HG03097 (cell line): ENCODE results near the gene PRAMEF10.
"Not testable (repeated sequence)": the region's sequence is repeated elsewhere in the genome, so short reads cannot be mapped to it uniquely, and the experiment has no call there.

Source experiments
- ATAC-seq: cut with Tn5 transposase; IDR thresholded peaks from one replicate; pipeline ENCODE4 v1.9.1; 2021; ENCODE audit not compliant: unreplicated experiment, low FRiP score

Gene PRAMEF10, protein sequence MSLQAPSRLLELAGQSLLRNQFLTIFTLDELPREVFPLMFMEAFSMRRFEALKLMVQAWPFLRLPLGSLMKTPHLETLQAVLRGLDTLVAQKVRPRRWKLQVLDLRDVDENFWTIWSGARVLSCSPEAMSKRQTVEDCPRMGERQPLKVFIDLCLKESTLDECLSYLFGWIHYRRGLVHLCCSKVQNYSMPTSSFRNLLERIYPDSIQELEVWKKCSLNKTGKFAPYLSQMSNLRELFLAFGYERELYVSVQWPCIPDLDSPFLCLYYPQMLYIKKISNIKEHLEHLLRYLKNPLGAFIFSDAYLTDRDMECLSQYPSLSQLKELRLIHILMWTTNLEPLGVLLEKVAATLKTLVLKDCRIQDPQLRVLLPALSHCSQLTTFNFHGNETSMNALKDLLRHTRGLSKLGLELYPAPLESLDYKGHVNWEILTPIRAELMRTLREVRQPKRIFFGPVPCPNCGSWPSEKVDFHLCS

DNA sequence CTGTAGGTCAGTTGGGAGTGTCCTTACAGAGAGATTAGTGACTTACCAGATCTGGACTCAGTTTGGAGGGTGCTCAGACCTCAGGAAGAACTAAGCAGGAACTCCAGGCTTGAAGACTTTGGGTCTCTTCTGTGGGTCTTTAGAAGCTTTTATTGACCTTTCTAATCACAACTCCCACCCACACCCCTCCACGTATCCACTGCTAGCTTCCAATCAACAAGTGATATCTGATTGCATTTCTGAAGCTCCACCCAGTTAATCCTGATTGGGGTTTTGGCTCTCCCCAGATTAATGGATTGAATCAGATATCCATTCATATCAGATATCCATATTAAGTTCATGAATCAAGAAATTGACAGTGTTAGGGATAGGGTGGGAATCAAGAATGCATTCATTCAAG is at the start of gene PRAMEF10:
Gene PRAMEF10 (minus strand): TSS at position 101 of the 400 bp plus-strand sequence. CDS start 2,423 bp downstream, outside the sequence.
- not testable (repeated sequence) for ATAC-seq

DNA sequence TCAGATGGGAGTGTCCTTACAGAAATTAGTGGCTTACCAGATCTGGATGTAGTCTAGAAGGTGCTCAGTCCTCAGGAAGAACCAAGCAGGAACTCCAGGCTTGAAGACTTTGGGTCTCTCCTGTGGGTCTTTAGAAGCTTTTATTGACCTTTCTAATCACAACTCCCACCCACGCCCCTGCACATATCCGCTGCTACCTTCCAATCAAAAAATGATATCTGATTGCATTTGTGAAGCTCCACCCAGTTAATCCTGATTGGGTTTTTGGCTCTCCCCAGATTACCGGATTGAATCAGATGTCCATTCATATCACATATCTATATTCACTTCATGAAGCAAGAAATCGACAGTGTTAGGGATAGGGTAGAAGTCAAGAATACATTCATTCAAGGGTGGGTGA is 49.4 kb upstream of the PRAMEF10 start, which contains the start of gene PRAMEF6:
Gene PRAMEF6 (minus strand): TSS at position 101 of the 400 bp plus-strand sequence. CDS start 5,062 bp downstream, outside the sequence.
- not testable (repeated sequence) for ATAC-seq

- not testable (repeated sequence) for ATAC-seq
Measured at GRCh38 chr1:12924368-12924767, 26.3 kb upstream of the PRAMEF10 start.

- not testable (repeated sequence) for ATAC-seq
Measured at GRCh38 chr1:12921749-12922148, 23.7 kb upstream of the PRAMEF10 start.

- ATAC-seq, result not testable (repeated sequence)
Measured at GRCh38 chr1:12916310-12916709, 18.2 kb upstream of the PRAMEF10 start, which contains the start of gene PRAMEF7. Gene PRAMEF7, plus strand, starts transcription at chr1:12916610. Its CDS starts 1,083 bp downstream, at chr1:12917693.

- ATAC-seq, result not testable (repeated sequence)
Measured at GRCh38 chr1:12903793-12904572, 5.9 kb upstream of the PRAMEF10 start.

DNA sequence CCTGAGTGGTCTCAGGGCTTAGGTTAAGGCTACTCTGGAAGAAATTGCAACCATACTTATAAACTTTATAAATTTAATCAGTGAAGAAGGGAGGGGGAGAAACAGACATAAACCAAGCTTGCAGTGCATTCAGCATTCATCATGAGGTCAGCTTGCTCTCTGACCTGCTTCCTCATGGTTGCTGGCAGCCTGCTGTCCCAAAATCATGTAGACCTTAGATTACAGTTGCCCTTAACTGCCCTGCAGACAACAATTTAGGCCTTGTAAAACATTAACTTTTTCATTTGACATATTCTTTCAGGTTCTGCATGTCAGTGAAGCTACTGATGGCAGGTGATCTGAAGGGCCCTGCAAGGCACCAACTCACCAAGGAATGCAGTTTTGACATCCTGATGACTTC is 1.1 kb upstream of the PRAMEF10 start:
- not testable (repeated sequence) for ATAC-seq

DNA sequence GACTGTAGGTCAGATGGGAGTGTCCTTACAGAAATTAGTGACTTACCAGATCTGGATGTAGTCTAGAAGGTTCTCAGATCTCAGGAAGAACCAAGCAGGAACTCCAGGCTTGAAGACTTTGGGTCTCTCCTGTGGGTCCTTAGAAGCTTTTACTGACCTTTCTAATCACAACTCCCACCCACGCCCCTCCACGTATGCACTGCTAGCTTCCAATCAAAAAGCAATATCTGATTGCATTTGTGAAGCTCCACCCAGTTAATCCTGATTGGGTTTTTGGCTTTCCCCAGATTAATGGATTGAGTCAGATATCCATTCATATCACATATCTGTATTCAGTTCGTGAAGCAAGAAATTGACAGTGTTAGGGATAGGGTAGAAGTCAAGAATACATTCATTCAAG is 12.0 kb downstream of the PRAMEF10 start, which contains the start of gene PRAMEF4:
Gene PRAMEF4 (minus strand): TSS at position 101 of the 400 bp plus-strand sequence. CDS start 2,807 bp downstream, outside the sequence.
- ATAC-seq, result not testable (repeated sequence)

DNA sequence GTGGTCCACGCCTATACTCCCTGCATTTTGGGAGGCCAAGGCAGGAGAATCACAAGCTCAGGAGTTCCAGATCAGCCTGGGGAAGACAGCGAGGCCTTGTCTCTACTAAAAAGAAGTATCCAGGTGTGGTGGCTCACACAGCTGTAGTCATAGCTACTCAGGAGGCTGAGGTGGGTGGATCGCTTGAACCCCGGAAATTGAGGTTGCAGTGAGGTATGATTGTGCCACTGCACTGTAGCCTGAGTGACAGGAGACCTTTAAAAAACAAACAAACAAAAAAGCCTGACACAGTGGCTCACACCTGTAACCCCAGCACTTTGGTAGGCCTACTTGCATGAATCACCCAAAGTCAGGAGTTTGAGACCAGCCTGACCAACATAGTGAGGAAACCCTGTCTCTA is 19.6 kb downstream of the PRAMEF10 start:
- ATAC-seq, result not testable (repeated sequence)

GRCh38 chr1:12863131-12863880 is 34.8 kb downstream of the PRAMEF10 start:
- ATAC-seq, result not testable (repeated sequence)

GRCh38 chr1:12856786-12857185 is 41.3 kb downstream of the PRAMEF10 start, which contains the start of gene PRAMEF2:
Gene PRAMEF2, plus strand, starts transcription at chr1:12857086. Its CDS starts 1,924 bp downstream, at chr1:12859010.
- not testable (repeated sequence) for ATAC-seq

- ATAC-seq, result no peak
Measured at GRCh38 chr1:12851779-12852178, 46.3 kb downstream of the PRAMEF10 start.

- not testable (repeated sequence) for ATAC-seq
Measured at GRCh38 chr1:12848620-12849019, 49.5 kb downstream of the PRAMEF10 start, which contains the start of gene HNRNPCL1. Gene HNRNPCL1, minus strand, starts transcription at chr1:12848720. Its CDS starts 431 bp downstream, at chr1:12848289.
